SU-DHL-6 (cell line): Measurements from ENCODE around the gene FSTL3.

Experiments used
- H2AFZ ChIP-seq: fragments of 200-600 bp; sonication (generic); 2 replicates; pipeline ENCODE4 v1.6.1; 2014; ENCODE audit warnings: low read depth, mild to moderate bottlenecking, moderate library complexity, mixed read lengths, antibody characterized with exemption, low read length; ENCODE audit not compliant: severe bottlenecking
- H3F3A ChIP-seq: fragments of 200-600 bp; shearing (Covaris generic); 2 replicates; pipeline ENCODE4 v1.6.0; 2016; ENCODE audit warnings: antibody characterized with exemption, mild to moderate bottlenecking; ENCODE audit not compliant: insufficient read depth
- H3K27ac ChIP-seq: fragments of 200-600 bp; sonication (generic); 2 replicates; pipeline ENCODE4 v1.5.1; 2016; ENCODE audit warnings: low read depth, mild to moderate bottlenecking, low read length, moderate library complexity, mixed read lengths
- H3K27me3 ChIP-seq: fragments of 200-600 bp; sonication (generic), shearing (Covaris generic); 2 replicates; pipeline ENCODE4 v1.6.0; 2014; ENCODE audit warnings: mild to moderate bottlenecking, low read length
- H3K36me3 ChIP-seq: fragments of 200-600 bp; sonication (generic); 2 replicates; pipeline ENCODE4 v1.6.1; 2014; ENCODE audit warnings: mild to moderate bottlenecking, low read length, mixed read lengths
- H3K4me2 ChIP-seq: fragments of 300-600, 200-600 bp; shearing (Covaris generic), sonication (generic); 2 replicates; pipeline ENCODE4 v1.6.0; 2014; ENCODE audit warnings: low read length, low read depth, mild to moderate bottlenecking; ENCODE audit not compliant: poor library complexity, severe bottlenecking
- H3K4me3 ChIP-seq: fragments of 200-600 bp; sonication (generic); 2 replicates; pipeline ENCODE4 v1.5.1; 2014; ENCODE audit warnings: antibody characterized with exemption, low read length, mild to moderate bottlenecking, mixed read lengths; ENCODE audit not compliant: insufficient read depth, poor library complexity, severe bottlenecking
- H3K79me2 ChIP-seq: fragments of 200-600 bp; sonication (generic); 2 replicates; pipeline ENCODE4 v1.6.1; 2014; ENCODE audit warnings: mild to moderate bottlenecking, low read length, moderate library complexity; ENCODE audit not compliant: insufficient read depth
- H3K9ac ChIP-seq: fragments of 200-600 bp; sonication (generic); 2 replicates; pipeline ENCODE4 v1.7.0; 2014; ENCODE audit warnings: mild to moderate bottlenecking, low read length
- H3K9me2 ChIP-seq: fragments of 200-600 bp; sonication (generic); replicated peaks from 2 replicates; pipeline ENCODE4 v1.6.1; 2014; ENCODE audit warnings: low read length; ENCODE audit not compliant: insufficient read depth
- H3K9me3 ChIP-seq: fragments of 200-600 bp; sonication (generic); 2 replicates; pipeline ENCODE4 v1.6.1; 2014; ENCODE audit warnings: low read length, mixed read lengths; ENCODE audit not compliant: insufficient read depth
- H4K20me1 ChIP-seq: fragments of 200-600 bp; sonication (generic); 2 replicates; pipeline ENCODE4 v1.6.1; 2014; ENCODE audit warnings: low read depth, mild to moderate bottlenecking, antibody characterized with exemption, low read length, moderate library complexity, mixed read lengths
- EZH2phosphoT487 ChIP-seq: fragments of 200-600 bp; sonication (generic), shearing (Covaris generic); conservative IDR thresholded peaks from 2 replicates; pipeline ENCODE4 v1.6.1; 2018; ENCODE audit warnings: mild to moderate bottlenecking, antibody characterized with exemption, low read length, moderate library complexity, mixed read lengths
- TF ChIP-seq, protein P1 (sequence below): fragments of 200-600 bp; sonication (generic); IDR thresholded peaks from one replicate; pipeline ENCODE4 v1.5.1; 2017; ENCODE audit warnings: antibody characterized with exemption, mild to moderate bottlenecking, low read length, moderate library complexity; ENCODE audit not compliant: insufficient read depth, poor library complexity, severe bottlenecking

The FSTL3 gene

DNA sequence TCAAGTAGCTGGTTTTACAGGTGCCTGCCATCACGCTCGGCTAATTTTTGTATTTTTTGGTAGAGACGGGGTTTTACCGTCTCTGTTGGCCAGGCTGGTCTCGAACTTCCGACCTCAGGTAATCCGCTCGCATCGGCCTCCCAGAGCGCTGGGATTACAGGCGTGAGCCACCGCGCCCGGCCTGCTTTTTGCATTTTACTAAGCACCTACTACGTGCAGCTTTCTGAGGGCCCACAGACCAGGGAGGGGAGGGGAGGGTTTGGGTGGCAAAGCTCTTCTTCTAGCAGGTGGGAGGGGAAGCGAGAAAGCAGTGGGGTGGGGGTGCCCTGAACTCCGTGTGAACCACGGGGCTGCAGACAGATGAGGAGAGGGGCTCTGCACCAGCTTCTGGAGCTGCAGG, 47.5 kb downstream of the FSTL3 start:
- H2AFZ ChIP-seq, result no peak overlapping the region
- no peak overlapping the region for H3K9ac ChIP-seq
- H3K9me2 ChIP-seq, result no peaks in the 10 kb centered on the region
- no peaks in the 10 kb centered on the region for H3K79me2 ChIP-seq
- no peak for TF ChIP-seq EZH2phosphoT487
- TF ChIP-seq, protein P1, sequence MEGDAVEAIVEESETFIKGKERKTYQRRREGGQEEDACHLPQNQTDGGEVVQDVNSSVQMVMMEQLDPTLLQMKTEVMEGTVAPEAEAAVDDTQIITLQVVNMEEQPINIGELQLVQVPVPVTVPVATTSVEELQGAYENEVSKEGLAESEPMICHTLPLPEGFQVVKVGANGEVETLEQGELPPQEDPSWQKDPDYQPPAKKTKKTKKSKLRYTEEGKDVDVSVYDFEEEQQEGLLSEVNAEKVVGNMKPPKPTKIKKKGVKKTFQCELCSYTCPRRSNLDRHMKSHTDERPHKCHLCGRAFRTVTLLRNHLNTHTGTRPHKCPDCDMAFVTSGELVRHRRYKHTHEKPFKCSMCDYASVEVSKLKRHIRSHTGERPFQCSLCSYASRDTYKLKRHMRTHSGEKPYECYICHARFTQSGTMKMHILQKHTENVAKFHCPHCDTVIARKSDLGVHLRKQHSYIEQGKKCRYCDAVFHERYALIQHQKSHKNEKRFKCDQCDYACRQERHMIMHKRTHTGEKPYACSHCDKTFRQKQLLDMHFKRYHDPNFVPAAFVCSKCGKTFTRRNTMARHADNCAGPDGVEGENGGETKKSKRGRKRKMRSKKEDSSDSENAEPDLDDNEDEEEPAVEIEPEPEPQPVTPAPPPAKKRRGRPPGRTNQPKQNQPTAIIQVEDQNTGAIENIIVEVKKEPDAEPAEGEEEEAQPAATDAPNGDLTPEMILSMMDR, result no peak
- no peaks in the 10 kb centered on the region for H3K9me3 ChIP-seq
- H3F3A ChIP-seq, result no peaks in the 10 kb centered on the region
- H4K20me1 ChIP-seq, result no peaks in the 10 kb centered on the region
- H3K4me2 ChIP-seq, result no peak overlapping the region
- no peaks in the 10 kb centered on the region for H3K36me3 ChIP-seq
- H3K27me3 ChIP-seq, result no peaks in the 10 kb centered on the region
- no peak overlapping the region for H3K4me3 ChIP-seq
- no peak overlapping the region for H3K27ac ChIP-seq

DNA sequence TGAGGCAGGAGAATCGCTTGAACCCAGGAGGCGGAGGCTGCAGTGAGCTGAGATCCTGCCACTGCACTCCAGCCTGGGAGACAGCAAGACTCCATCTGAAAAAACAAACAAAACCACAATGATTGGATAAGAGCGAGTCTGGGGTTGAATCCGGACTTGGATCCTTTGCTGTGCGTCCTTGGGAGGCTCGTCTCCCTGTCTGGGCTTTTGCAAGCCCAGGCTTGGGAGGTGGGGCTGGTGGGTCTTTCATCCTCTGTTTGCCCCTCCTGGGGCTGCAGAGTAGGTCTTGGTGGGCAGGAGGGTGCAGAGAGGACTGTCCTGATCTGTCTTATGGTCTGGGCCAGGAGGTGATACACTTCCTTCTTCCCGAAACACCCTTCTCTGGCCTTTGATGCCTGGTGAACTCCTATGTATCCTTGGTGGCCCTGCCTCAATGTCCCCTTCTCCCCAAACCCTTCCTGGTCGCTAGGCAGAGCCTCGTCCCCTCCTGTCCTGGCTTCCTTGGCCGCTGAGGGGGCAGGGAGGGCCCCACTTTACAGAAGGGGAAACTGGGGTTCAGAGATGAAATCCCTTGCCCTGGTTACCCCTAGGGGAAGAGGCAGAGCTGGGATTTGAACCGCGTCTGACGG, 49.4 kb downstream of the FSTL3 start:
- Histone ChIP-seq H4K20me1 (no peaks in the 10 kb centered on the region), H3K4me3 (no peak overlapping the region), H3F3A (no peaks in the 10 kb centered on the region), H3K9ac (no peak overlapping the region), H3K9me2 (no peaks in the 10 kb centered on the region), H3K36me3 (no peaks in the 10 kb centered on the region), H3K27me3 (no peaks in the 10 kb centered on the region), H3K9me3 (no peaks in the 10 kb centered on the region), H3K4me2 (no peak overlapping the region), H3K27ac (no peak overlapping the region), H3K79me2 (no peaks in the 10 kb centered on the region), H2AFZ (no peak overlapping the region)
- TF ChIP-seq EZH2phosphoT487, result no peak
- TF ChIP-seq, protein P1, result no peak

DNA sequence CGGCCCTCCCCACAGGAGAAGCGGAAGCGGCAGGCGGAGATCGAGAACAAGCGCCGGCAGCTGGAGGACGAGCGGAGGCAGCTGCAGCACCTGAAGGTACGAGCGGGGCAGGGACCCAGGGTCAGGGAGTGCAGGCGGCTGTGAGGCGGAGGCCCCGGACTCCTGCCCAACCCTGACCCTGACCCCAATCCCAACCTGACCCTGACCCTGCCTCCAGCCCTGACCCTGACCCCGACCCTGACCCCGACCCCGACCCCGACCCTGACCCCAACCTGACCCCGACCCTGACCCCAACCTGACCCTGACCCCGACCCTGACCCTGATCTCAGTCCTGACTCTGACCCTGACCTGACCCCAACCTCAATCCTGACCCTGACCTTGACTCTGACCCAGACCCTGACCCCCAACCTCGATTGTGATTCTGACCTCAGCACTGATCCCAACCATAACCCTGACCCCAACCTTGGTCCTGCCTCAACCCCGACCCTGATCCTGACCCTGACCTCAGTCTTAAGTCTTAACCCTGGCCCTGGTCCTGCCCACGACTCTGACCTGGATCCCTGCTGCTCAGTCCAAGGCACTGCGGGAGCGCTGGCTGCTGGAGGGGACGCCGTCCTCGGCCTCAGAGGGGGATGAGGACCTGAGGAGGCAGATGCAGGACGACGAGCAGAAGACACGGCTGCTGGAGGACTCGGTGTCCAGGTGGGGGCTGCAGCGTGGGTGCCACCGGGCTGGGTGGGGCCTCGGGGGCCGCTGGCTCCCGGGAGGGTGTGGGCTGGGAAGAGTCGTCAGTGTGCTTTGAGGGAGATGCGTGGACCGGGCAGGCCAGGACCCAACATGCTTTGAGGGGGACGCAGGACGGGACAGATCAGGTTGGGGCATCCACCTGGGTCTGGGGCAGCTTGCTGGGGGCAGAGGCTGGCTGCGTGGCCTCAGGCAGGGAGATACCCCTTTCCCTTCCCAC, 51.1 kb downstream of the FSTL3 start:
- Histone ChIP-seq H3K79me2 (no peaks in the 10 kb centered on the region), H3K9ac (no peak overlapping the region), H3K4me3 (no peak overlapping the region), H3K4me2 (no peak overlapping the region), H3K27me3 (no peaks in the 10 kb centered on the region), H2AFZ (no peak overlapping the region), H3K9me3 (no peaks in the 10 kb centered on the region), H3K9me2 (no peaks in the 10 kb centered on the region), H3K27ac (no peak overlapping the region), H3K36me3 (no peaks in the 10 kb centered on the region), H3F3A (no peaks in the 10 kb centered on the region), H4K20me1 (no peaks in the 10 kb centered on the region)
- TF ChIP-seq, protein P1, result no peak
- TF ChIP-seq EZH2phosphoT487, result no peak
